H9 (cell line): Measurements from ENCODE around the gene HEPHL1. TPM values are rescaled to one million over a fixed set of nuclear protein-coding genes. Genes with fewer than 3 reads are reported as not detected.

Experiments
- DNase-seq: peaks from one replicate; pipeline ENCODE4 v3.0.0-alpha.2; 2017
- H2AFZ ChIP-seq: one replicate; pipeline ENCODE4 v1.6.1; 2013; ENCODE audit warnings: mild to moderate bottlenecking, low read length, control low read depth, moderate library complexity
- H2AK5ac ChIP-seq: 2 replicates; pipeline ENCODE4 v1.6.1; 2013; ENCODE audit warnings: low read length, control low read depth, mixed read lengths; ENCODE audit not compliant: insufficient read length
- H2BK120ac ChIP-seq: one replicate; pipeline ENCODE4 v1.6.1; 2013; ENCODE audit warnings: low read depth, mild to moderate bottlenecking, low read length, control low read depth, inconsistent platforms; ENCODE audit not compliant: poor library complexity, severe bottlenecking
- H2BK12ac ChIP-seq: 2 replicates; pipeline ENCODE4 v1.6.1; 2013; ENCODE audit warnings: low read length, control low read depth, mixed read lengths, low read depth; ENCODE audit not compliant: insufficient read length
- H2BK15ac ChIP-seq: 2 replicates; pipeline ENCODE4 v1.6.1; 2013; ENCODE audit warnings: low read depth, low read length, control low read depth
- H2BK20ac ChIP-seq: one replicate; pipeline ENCODE4 v1.6.1; 2013; ENCODE audit warnings: low read depth, mild to moderate bottlenecking, low read length, control low read depth, inconsistent platforms; ENCODE audit not compliant: poor library complexity, severe bottlenecking
- H2BK5ac ChIP-seq: 2 replicates; pipeline ENCODE4 v1.6.1; 2013; ENCODE audit warnings: low read length, control low read depth, mixed read lengths; ENCODE audit not compliant: insufficient read length
- H3K14ac ChIP-seq: 2 replicates; pipeline ENCODE4 v1.6.1; 2013; ENCODE audit warnings: low read length, control low read depth; ENCODE audit not compliant: insufficient read depth
- H3K18ac ChIP-seq: 2 replicates; pipeline ENCODE4 v1.6.1; 2013; ENCODE audit warnings: low read depth, mild to moderate bottlenecking, mixed read lengths, low read length, control low read depth; ENCODE audit not compliant: insufficient read length
- H3K23ac ChIP-seq: 2 replicates; pipeline ENCODE4 v1.6.1; 2013; ENCODE audit warnings: low read length, control low read depth, mixed read lengths, low read depth; ENCODE audit not compliant: insufficient read length
- H3K23me2 ChIP-seq: 2 replicates; pipeline ENCODE4 v1.6.1; 2013; ENCODE audit warnings: low read depth, mild to moderate bottlenecking, mixed read lengths, low read length, control low read depth; ENCODE audit not compliant: insufficient read length, poor library complexity, severe bottlenecking
- H3K27ac ChIP-seq: 2 replicates; pipeline ENCODE4 v1.5.1; 2013; ENCODE audit warnings: low read length, control low read depth, mixed read lengths, low read depth; ENCODE audit not compliant: insufficient read length
- H3K27me3 ChIP-seq: 2 replicates; pipeline ENCODE4 v1.6.1; 2013; ENCODE audit warnings: low read length, control low read depth, inconsistent platforms; ENCODE audit not compliant: insufficient read depth
- H3K4ac ChIP-seq: 2 replicates; pipeline ENCODE4 v1.6.1; 2013; ENCODE audit warnings: low read depth, mild to moderate bottlenecking, control low read depth, inconsistent platforms, low read length, moderate library complexity
- H3K4me1 ChIP-seq: 2 replicates; pipeline ENCODE4 v1.6.1; 2013; ENCODE audit warnings: low read length, control low read depth, inconsistent platforms; ENCODE audit not compliant: insufficient read depth
- H3K4me2 ChIP-seq: 2 replicates; pipeline ENCODE4 v1.6.1; 2013; ENCODE audit warnings: low read length, control low read depth, mixed read lengths; ENCODE audit not compliant: insufficient read length, insufficient read depth
- H3K56ac ChIP-seq: 2 replicates; pipeline ENCODE4 v1.6.1; 2013; ENCODE audit warnings: low read depth, mild to moderate bottlenecking, mixed read lengths, low read length, control low read depth; ENCODE audit not compliant: insufficient read length
- H3K79me1 ChIP-seq: 2 replicates; pipeline ENCODE4 v1.6.1; 2013; ENCODE audit warnings: low read depth, mild to moderate bottlenecking, moderate library complexity, low read length, control low read depth, inconsistent platforms; ENCODE audit not compliant: insufficient read depth, poor library complexity, severe bottlenecking
- H3K79me2 ChIP-seq: 2 replicates; pipeline ENCODE4 v1.6.1; 2013; ENCODE audit warnings: low read length, control low read depth, inconsistent platforms; ENCODE audit not compliant: insufficient read depth
- H3K9ac ChIP-seq: 2 replicates; pipeline ENCODE4 v1.6.1; 2013; ENCODE audit warnings: low read length, control low read depth, mixed read lengths; ENCODE audit not compliant: insufficient read length; ENCODE audit errors: extremely low read depth
- H3K9me3 ChIP-seq: one replicate; pipeline ENCODE4 v1.6.1; 2013; ENCODE audit warnings: low read depth, low read length, inconsistent platforms; ENCODE audit not compliant: control insufficient read depth
- H3T11ph ChIP-seq: one replicate; pipeline ENCODE4 v1.6.1; 2013; ENCODE audit warnings: mild to moderate bottlenecking, low read length, control low read depth, inconsistent platforms
- H4K20me1 ChIP-seq: one replicate; pipeline ENCODE4 v1.6.1; 2013; ENCODE audit not compliant: control insufficient read depth, insufficient read length, insufficient read depth
- H4K5ac ChIP-seq: 2 replicates; pipeline ENCODE4 v1.6.1; 2013; ENCODE audit warnings: low read depth, mild to moderate bottlenecking, mixed read lengths, low read length, control low read depth; ENCODE audit not compliant: insufficient read length
- H4K8ac ChIP-seq: replicated peaks from 2 replicates; pipeline ENCODE4 v1.6.1; 2013; ENCODE audit warnings: low read length, control low read depth, mixed read lengths, low read depth; ENCODE audit not compliant: insufficient read length
- H4K91ac ChIP-seq: 2 replicates; pipeline ENCODE4 v1.6.1; 2013; ENCODE audit warnings: low read depth, mild to moderate bottlenecking, moderate library complexity, mixed read lengths, low read length, control low read depth; ENCODE audit not compliant: insufficient read length
- H3K27ac Mint-ChIP-seq, 3 experiments: 2 replicates in 2 of 3; 3 replicates in 1 of 3; pipeline ENCODE4 v1.8.0; 2020 to 2021; ENCODE audit warnings: mixed read lengths in 3 of 3, mild to moderate bottlenecking in 1 of 3, moderate library complexity in 1 of 3
- H3K27me3 Mint-ChIP-seq: 2 replicates; pipeline ENCODE4 v1.8.0; 2021; ENCODE audit warnings: low read depth, mild to moderate bottlenecking, moderate library complexity, mixed read lengths
- H3K36me3 Mint-ChIP-seq, 3 experiments: 2 replicates in 2 of 3; 3 replicates in 1 of 3; pipeline ENCODE4 v1.8.0; 2020 to 2021; ENCODE audit warnings: low read depth in 3 of 3, mixed read lengths in 3 of 3; ENCODE audit not compliant: insufficient read depth in 1 of 3
- H3K4me1 Mint-ChIP-seq, 2 experiments: 2 replicates each; pipeline ENCODE4 v1.8.0; 2020; ENCODE audit warnings: mixed read lengths in 2 of 2
- H3K4me3 Mint-ChIP-seq, 2 experiments: 2 replicates in 1 of 2; 3 replicates in 1 of 2; pipeline ENCODE4 v1.8.0; 2020 to 2021; ENCODE audit warnings: mild to moderate bottlenecking in 2 of 2, mixed read lengths in 2 of 2, moderate library complexity in 1 of 2
- H3K9me3 Mint-ChIP-seq, 2 experiments: 2 replicates in 1 of 2; 3 replicates in 1 of 2; pipeline ENCODE4 v1.8.0; 2020; ENCODE audit warnings: mild to moderate bottlenecking in 2 of 2, mixed read lengths in 2 of 2, moderate library complexity in 1 of 2
- CTCF ChIP-seq: fragments of 200-600 bp; sonication (generic); conservative IDR thresholded peaks from 3 replicates; pipeline ENCODE4 v1.8.0; 2021; ENCODE audit warnings: antibody characterized with exemption, mild to moderate bottlenecking
- total RNA-seq: library from RNA; stranded (reverse); gene quantifications from 2 replicates; pipeline ENCODE4 v1.2.1, GENCODE V29; 2021

The HEPHL1 gene
- total RNA-seq, 1 experiment from 2014 or later, result not detected

GRCh38 chr11:94060401-94060800 is 39.2 kb downstream of the HEPHL1 start:
- no peaks in the 10 kb centered on the region for H3K27me3 ChIP-seq
- no peak overlapping the region for H3K4me2 ChIP-seq
- no peak overlapping the region for H3K4ac ChIP-seq
- H3K18ac ChIP-seq, result no peak overlapping the region
- H2BK120ac ChIP-seq, result no peak overlapping the region
- H3K9me3 ChIP-seq, result no peaks in the 10 kb centered on the region
- H3K36me3 Mint-ChIP-seq, result no peaks in the 10 kb centered on the region
- no peaks in the 10 kb centered on the region for H4K20me1 ChIP-seq
- no peak overlapping the region for H3K27ac ChIP-seq
- H3K56ac ChIP-seq, result no peak overlapping the region
- peaks cover 4% of the 10 kb centered on the region for H3K27me3 Mint-ChIP-seq
- H2AFZ ChIP-seq, result no peak overlapping the region
- no peak for DNase-seq
- H3K9me3 Mint-ChIP-seq, result no peaks in the 10 kb centered on the region; a peak in 1 of 5 replicates
- no peaks in the 10 kb centered on the region for H3K23me2 ChIP-seq
- no peak overlapping the region for H4K8ac ChIP-seq
- H3K14ac ChIP-seq, result no peak overlapping the region
- H3K4me3 Mint-ChIP-seq, result no peak overlapping the region
- H2BK15ac ChIP-seq, result no peak overlapping the region
- no peaks in the 10 kb centered on the region for H3K79me2 ChIP-seq
- no peaks in the 10 kb centered on the region for H3K4me1 Mint-ChIP-seq
- H2BK5ac ChIP-seq, result no peak overlapping the region
- H3K9ac ChIP-seq, result no peak overlapping the region
- no peaks in the 10 kb centered on the region for H3K79me1 ChIP-seq
- H2AK5ac ChIP-seq, result no peak overlapping the region
- H2BK12ac ChIP-seq, result no peak overlapping the region
- H3T11ph ChIP-seq, result no peak overlapping the region
- H3K23ac ChIP-seq, result no peak overlapping the region
- H4K91ac ChIP-seq, result no peak overlapping the region
- no peak for TF ChIP-seq CTCF
- H3K4me1 ChIP-seq, result no peaks in the 10 kb centered on the region
- H4K5ac ChIP-seq, result no peak overlapping the region
- no peak overlapping the region for H3K27ac Mint-ChIP-seq
- no peak overlapping the region for H2BK20ac ChIP-seq
